Stimulated activated CD8-positive, alpha-beta memory T cell treated with anti-CD3 and anti-CD28 coated beads, Interleukin-12 subunit alpha, Interleukin-12 subunit beta, amount 100 ng/mL, for 24 hours (primary cell): ENCODE measurements around the gene PER1.
A peak's percentile ranks its signal among the peaks of the same experiment; 100 is the strongest.

Source experiments
- DNase-seq: peaks from one replicate; pipeline ENCODE4 v3.0.0-alpha.2; 2020; ENCODE audit errors: extremely low read depth

PER1 gene

GRCh38 chr17:8141741-8142140, 10.5 kb downstream of the PER1 start:
- no peak for DNase-seq

- DNase-seq, result no peak
These were observed 11.2 kb downstream of the PER1 start for GRCh38 chr17:8141045-8141444.

GRCh38 chr17:8140065-8141029, 11.9 kb downstream of the PER1 start:
- no peak for DNase-seq

GRCh38 chr17:8138672-8139371, 13.4 kb downstream of the PER1 start:
- DNase-seq, result peak; percentile 83

- DNase-seq, result no peak
These were observed 13.9 kb downstream of the PER1 start for GRCh38 chr17:8138374-8138671.

- DNase-seq, result no peak
These were observed 14.4 kb downstream of the PER1 start for GRCh38 chr17:8137645-8138373.

- DNase-seq, result no peak
These were observed 18.3 kb downstream of the PER1 start for GRCh38 chr17:8133941-8134340.

- DNase-seq, result no peak
These were observed 18.8 kb downstream of the PER1 start for GRCh38 chr17:8133399-8133798.

- no peak for DNase-seq
These were observed 20.3 kb downstream of the PER1 start for GRCh38 chr17:8131844-8132441.

GRCh38 chr17:8128125-8128784, 23.9 kb downstream of the PER1 start:
- DNase-seq, result no peak

- DNase-seq, result no peak
These were observed 25.6 kb downstream of the PER1 start for GRCh38 chr17:8126491-8127066.

GRCh38 chr17:8125947-8126490, 26.2 kb downstream of the PER1 start:
- DNase-seq, result no peak

- DNase-seq, result peak; percentile 59
These were observed 26.9 kb downstream of the PER1 start for GRCh38 chr17:8125154-8125946.

GRCh38 chr17:8124350-8125153, 27.7 kb downstream of the PER1 start:
- no peak for DNase-seq

GRCh38 chr17:8123695-8124349, 28.4 kb downstream of the PER1 start, which contains the start of gene HES7:
Gene HES7 (minus strand): TSS chr17:8124106. CDS start chr17:8124084, 22 bp downstream.
- DNase-seq, result no peak

GRCh38 chr17:8122924-8123694, 29.1 kb downstream of the PER1 start:
- no peak for DNase-seq

- no peak for DNase-seq
These were observed 29.7 kb downstream of the PER1 start for GRCh38 chr17:8122422-8122923.
